RWPE2 (cell line): ENCODE results near the gene MSI2.

ENCODE experiments used
- ATAC-seq: fragments of 200-7000 bp; cut with Tn5 transposase; 3 replicates; pipeline ENCODE4 v1.9.1; 2021; ENCODE audit warnings: low read depth
- DNase-seq: peaks from one replicate; pipeline ENCODE4 v3.0.0-alpha.2; 2020; ENCODE audit warnings: low spot score
- H3K27ac ChIP-seq: fragments of 450-650 bp; 2 replicates; pipeline ENCODE4 v1.5.1; 2017; ENCODE audit warnings: mild to moderate bottlenecking; ENCODE audit not compliant: poor library complexity, severe bottlenecking
- H3K27me3 ChIP-seq: fragments of 250-450 bp; sonication (Bioruptor Pico); 2 replicates; pipeline ENCODE4 v1.5.1; 2021; ENCODE audit warnings: mild to moderate bottlenecking, moderate library complexity; ENCODE audit not compliant: insufficient read depth, poor library complexity, severe bottlenecking
- H3K36me3 ChIP-seq: fragments of 250-450 bp; sonication (Bioruptor Pico); 2 replicates; pipeline ENCODE4 v1.5.1; 2020; ENCODE audit warnings: low read depth, mild to moderate bottlenecking, moderate library complexity
- H3K4me1 ChIP-seq: fragments of 250-450 bp; sonication (Bioruptor Pico); 2 replicates; pipeline ENCODE4 v1.5.1; 2021; ENCODE audit warnings: mild to moderate bottlenecking, moderate library complexity; ENCODE audit not compliant: insufficient read depth, poor library complexity, severe bottlenecking
- H3K4me3 ChIP-seq: fragments of 250-450 bp; sonication (Bioruptor Pico); 2 replicates; pipeline ENCODE4 v1.5.1; 2021; ENCODE audit warnings: mild to moderate bottlenecking, moderate library complexity; ENCODE audit not compliant: severe bottlenecking
- H3K9me3 ChIP-seq: fragments of 250-450 bp; sonication (Bioruptor Pico); 2 replicates; pipeline ENCODE4 v1.5.1; 2021; ENCODE audit warnings: mild to moderate bottlenecking, moderate library complexity; ENCODE audit not compliant: severe bottlenecking
- CTCF ChIP-seq: fragments of 450-650 bp; IDR thresholded peaks from one replicate; pipeline ENCODE4 v1.5.1; 2017; ENCODE audit warnings: mild to moderate bottlenecking, moderate library complexity; ENCODE audit not compliant: poor library complexity, severe bottlenecking

Gene MSI2

DNA sequence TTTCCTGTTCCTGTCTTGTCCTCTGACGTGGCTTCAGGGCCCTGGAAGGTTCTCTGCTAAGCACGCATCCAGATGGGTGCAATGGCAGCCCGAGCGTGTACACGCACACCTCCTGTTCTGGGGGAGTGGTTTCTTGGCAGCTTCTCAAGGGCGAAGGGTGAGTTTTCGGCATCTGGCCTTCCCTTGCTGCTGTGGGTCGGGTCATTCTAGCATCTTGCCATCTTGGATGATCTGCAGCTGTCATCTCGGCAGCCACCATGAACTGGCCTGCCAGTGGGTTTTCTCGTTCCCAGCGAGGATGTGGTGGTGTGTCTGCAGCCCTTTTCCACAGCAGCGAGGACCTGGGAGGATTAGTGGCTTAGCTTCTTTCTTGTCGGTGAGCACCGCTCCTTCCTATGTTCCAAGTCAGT lies 10.6 kb downstream of the MSI2 start:
- no peak for TF ChIP-seq CTCF
- Histone ChIP-seq H3K4me1 (peaks cover 13% of the 10 kb centered on the region), H3K27me3 (no peaks in the 10 kb centered on the region), H3K36me3 (peaks cover 55% of the 10 kb centered on the region), H3K4me3 (no peak overlapping the region), H3K9me3 (no peaks in the 10 kb centered on the region), H3K27ac (no peak overlapping the region)
- DNase-seq (no peak), ATAC-seq (no peak)

- Histone ChIP-seq H3K4me3 (no peak overlapping the region), H3K27ac (no peak overlapping the region), H3K27me3 (no peaks in the 10 kb centered on the region), H3K36me3 (peaks cover 48% of the 10 kb centered on the region), H3K4me1 (peaks cover 15% of the 10 kb centered on the region), H3K9me3 (no peaks in the 10 kb centered on the region)
- no peak for DNase-seq
- no peak for TF ChIP-seq CTCF
- no peak for ATAC-seq
These were observed 11.9 kb downstream of the MSI2 start for GRCh38 chr17:57268181-57268580.

DNA sequence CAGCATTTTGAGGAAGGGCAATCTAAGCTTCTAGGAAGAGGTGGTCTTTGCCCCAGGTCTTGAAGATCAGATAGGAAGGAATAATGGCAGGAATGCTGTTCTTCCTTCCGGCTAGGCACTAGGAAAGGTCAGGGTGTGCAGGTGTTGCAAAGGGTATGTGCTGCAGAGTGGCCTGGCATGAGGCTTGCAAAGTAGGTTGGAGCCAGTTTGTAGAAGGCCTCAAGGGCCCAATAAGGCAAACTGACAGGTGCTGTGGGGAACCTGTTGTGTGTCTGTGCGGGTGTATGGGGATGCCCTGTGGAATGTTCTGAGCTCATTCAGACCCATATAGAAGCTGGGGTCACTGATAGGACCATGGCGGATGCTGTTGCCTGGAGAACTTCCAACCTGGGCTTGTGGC lies 12.7 kb downstream of the MSI2 start:
- TF ChIP-seq CTCF = no peak
- Histone ChIP-seq H3K4me3 (no peak overlapping the region), H3K27me3 (no peaks in the 10 kb centered on the region), H3K4me1 (peaks cover 14% of the 10 kb centered on the region), H3K36me3 (peaks cover 45% of the 10 kb centered on the region), H3K9me3 (no peaks in the 10 kb centered on the region), H3K27ac (no peak overlapping the region)
- no peak for ATAC-seq
- no peak for DNase-seq

DNA sequence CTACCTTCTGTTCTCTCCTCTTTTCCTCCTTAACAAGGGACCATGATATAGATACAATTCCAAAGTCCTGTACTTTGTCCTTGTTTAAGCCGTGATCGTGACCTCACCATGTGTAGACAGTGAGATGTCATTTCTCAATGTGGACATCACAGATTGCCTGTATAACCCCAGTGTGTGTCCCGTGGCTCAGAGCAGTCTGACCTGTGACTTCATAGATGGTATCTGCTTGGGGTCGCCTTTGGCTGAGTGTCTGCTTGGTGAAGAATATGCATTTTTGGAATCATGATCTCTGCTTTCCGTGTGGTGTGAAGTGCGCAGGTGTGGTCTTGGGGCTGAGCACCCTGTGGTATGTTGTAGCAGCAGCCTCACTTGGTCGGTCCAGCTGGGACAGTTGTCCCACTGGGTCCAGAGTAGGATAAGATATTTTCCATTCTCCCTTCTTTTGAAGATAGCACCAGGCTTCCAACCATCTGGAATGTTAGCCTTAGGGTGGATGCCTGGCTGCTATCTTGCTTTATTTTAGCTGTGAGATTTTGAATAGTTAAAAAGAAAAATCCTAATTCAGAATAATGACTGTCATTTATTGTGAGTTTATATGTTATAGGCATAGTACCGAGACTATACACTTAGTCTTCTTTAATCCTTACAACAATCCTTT lies 13.4 kb downstream of the MSI2 start:
- no peak for ATAC-seq
- no peak overlapping the region for H3K27ac ChIP-seq
- H3K36me3 ChIP-seq = peaks cover 45% of the 10 kb centered on the region

More for the DNA sequence above, 13.4 kb downstream of the MSI2 start:
- Histone ChIP-seq H3K4me1 (peaks cover 10% of the 10 kb centered on the region), H3K4me3 (no peak overlapping the region), H3K27me3 (no peaks in the 10 kb centered on the region), H3K9me3 (no peaks in the 10 kb centered on the region)
- no peak for TF ChIP-seq CTCF
- DNase-seq = no peak
